Activated T-helper 2 cell treated with anti-CD3 and anti-CD28 coated beads, Interferon-gamma antibody, Interleukin-2, Interleukin-4, amounts not matched to agents 10 μg/mL and 5 μg/mL and 100 μg/mL, durations not matched to agents 14 hours and 24 hours and 36 hours (primary cell): Measurements from ENCODE around the gene FAM186B. TPM values are rescaled to one million over a fixed set of nuclear protein-coding genes. Genes with fewer than 3 reads are reported as not detected.
A peak's percentile ranks its signal among the peaks of the same experiment; 100 is the strongest.
"Not testable (repeated sequence)": the region's sequence is repeated elsewhere in the genome, so short reads cannot be mapped to it uniquely, and the experiment has no call there.

Experiments
- DNase-seq: peaks from one replicate; pipeline ENCODE4 v3.0.0; 2021; ENCODE audit warnings: low spot score
- H3K27ac Mint-ChIP-seq: one replicate; pipeline ENCODE4 v1.8.0; 2021; ENCODE audit warnings: mixed read lengths
- H3K27me3 Mint-ChIP-seq: one replicate; pipeline ENCODE4 v1.8.0; 2021; ENCODE audit warnings: low read depth, mixed read lengths
- H3K36me3 Mint-ChIP-seq: one replicate; pipeline ENCODE4 v1.8.0; 2021; ENCODE audit warnings: low read depth, mixed read lengths
- H3K4me1 Mint-ChIP-seq: one replicate; pipeline ENCODE4 v1.8.0; 2021; ENCODE audit warnings: low read depth, mixed read lengths
- H3K4me3 Mint-ChIP-seq: one replicate; pipeline ENCODE4 v1.8.0; 2021; ENCODE audit warnings: low read depth, mild to moderate bottlenecking, moderate library complexity, mixed read lengths
- H3K9me3 Mint-ChIP-seq: one replicate; pipeline ENCODE4 v1.8.0; 2021; ENCODE audit warnings: mixed read lengths
- intact Hi-C: fragments of 100-400 bp; cut with micrococcal nuclease; formaldehyde crosslinking; loops from one replicate; pipeline ENCODE4 v1.15.1; 2023
- total RNA-seq: library from RNA; stranded (reverse); gene quantifications from 2 replicates; pipeline ENCODE4 v1.2.3, GENCODE V29; 2022

FAM186B gene, protein sequence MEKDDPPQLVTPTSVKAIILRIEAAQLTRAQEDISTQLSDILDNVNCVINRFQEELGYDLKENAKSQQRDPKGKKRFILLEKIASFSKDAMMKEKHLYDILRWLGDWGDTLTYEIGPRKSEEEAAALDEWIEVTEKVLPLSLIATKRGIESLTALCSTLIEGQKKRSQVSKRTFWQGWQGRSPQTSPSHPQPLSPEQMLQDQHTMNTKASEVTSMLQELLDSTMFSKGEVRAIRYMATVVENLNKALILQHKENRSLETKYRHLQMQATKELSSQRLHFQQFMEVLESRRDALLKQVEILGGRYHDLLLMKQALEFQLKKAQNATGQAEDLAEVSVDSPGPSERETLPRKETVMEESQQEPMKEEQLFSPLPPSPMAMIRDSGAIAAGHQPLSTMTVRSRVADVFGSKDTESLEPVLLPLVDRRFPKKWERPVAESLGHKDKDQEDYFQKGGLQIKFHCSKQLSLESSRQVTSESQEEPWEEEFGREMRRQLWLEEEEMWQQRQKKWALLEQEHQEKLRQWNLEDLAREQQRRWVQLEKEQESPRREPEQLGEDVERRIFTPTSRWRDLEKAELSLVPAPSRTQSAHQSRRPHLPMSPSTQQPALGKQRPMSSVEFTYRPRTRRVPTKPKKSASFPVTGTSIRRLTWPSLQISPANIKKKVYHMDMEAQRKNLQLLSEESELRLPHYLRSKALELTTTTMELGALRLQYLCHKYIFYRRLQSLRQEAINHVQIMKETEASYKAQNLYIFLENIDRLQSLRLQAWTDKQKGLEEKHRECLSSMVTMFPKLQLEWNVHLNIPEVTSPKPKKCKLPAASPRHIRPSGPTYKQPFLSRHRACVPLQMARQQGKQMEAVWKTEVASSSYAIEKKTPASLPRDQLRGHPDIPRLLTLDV
- 0.30 and 0.37 TPM in 2 replicates for total RNA-seq

- H3K4me1 Mint-ChIP-seq, intact Hi-C loops, H3K4me3 Mint-ChIP-seq, H3K27me3 Mint-ChIP-seq, H3K9me3 Mint-ChIP-seq, H3K36me3 Mint-ChIP-seq, DNase-seq, H3K27ac Mint-ChIP-seq: not testable (repeated sequence)
These were observed at the start of gene FAM186B for GRCh38 chr12:49605539-49605938. TSS of gene FAM186B (minus strand) at chr12:49605639. CDS start at chr12:49605477, 162 bp downstream.

DNA sequence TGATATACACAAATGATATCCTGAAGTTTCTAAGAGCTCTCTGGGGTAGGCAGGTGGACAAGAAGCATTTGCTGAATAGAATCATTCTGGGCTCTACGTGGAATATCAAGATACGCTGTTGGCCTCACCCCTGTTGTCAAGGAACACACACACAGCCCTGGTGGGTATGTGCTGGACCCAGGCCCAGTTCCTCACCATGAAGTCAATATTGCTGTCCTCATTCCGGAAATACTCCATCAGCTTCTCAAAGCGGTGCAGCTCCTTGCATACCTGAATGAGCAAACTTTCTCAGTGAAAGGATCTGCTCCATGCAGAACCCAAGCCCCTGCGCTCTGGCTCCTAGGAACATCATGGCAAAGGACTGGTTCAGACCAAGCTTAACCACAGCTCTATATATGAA lies 49.3 kb upstream of the FAM186B start:
- Mint-ChIP-seq H3K9me3 (no peaks in the 10 kb centered on the region), H3K27ac (no peak overlapping the region), H3K4me3 (no peak overlapping the region), H3K36me3 (peaks cover 62% of the 10 kb centered on the region), H3K27me3 (no peaks in the 10 kb centered on the region), H3K4me1 (peaks cover 9% of the 10 kb centered on the region)
- intact Hi-C loops = no loop called here
- no peak for DNase-seq

- H3K36me3 Mint-ChIP-seq = peaks cover 66% of the 10 kb centered on the region
- intact Hi-C loops = no loop called here
- H3K27ac Mint-ChIP-seq = no peak overlapping the region
- DNase-seq = no peak
- H3K9me3 Mint-ChIP-seq = no peaks in the 10 kb centered on the region
- peaks cover 12% of the 10 kb centered on the region for H3K4me1 Mint-ChIP-seq
- no peaks in the 10 kb centered on the region for H3K27me3 Mint-ChIP-seq
- H3K4me3 Mint-ChIP-seq = no peak overlapping the region
These were observed 47.6 kb upstream of the FAM186B start for GRCh38 chr12:49652921-49653520.

DNA sequence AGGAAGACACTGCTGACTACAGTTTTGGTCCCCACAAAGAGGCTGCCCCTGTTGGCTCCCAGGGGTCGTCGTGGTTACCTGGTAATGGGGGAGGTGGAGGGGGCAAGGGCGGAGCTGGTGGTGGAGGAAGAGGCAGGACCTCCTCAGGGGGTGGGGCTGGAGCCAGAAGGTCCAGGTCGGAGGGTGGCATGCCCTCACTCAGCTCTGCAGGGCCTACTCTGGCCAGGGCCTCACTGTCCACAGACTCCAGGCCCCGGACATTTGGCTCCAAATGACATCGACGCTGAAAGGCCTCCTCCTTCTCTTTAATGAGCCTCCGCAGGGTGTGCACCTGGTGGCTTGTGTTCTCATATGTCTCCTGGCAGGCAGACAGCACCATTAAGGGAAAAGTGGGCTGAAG lies 46.4 kb upstream of the FAM186B start:
- Mint-ChIP-seq H3K36me3 (peaks cover 66% of the 10 kb centered on the region), H3K4me3 (no peak overlapping the region), H3K27ac (no peak overlapping the region), H3K27me3 (no peaks in the 10 kb centered on the region), H3K9me3 (no peaks in the 10 kb centered on the region), H3K4me1 (peaks cover 12% of the 10 kb centered on the region)
- intact Hi-C loops = no loop called here
- no peak for DNase-seq

DNA sequence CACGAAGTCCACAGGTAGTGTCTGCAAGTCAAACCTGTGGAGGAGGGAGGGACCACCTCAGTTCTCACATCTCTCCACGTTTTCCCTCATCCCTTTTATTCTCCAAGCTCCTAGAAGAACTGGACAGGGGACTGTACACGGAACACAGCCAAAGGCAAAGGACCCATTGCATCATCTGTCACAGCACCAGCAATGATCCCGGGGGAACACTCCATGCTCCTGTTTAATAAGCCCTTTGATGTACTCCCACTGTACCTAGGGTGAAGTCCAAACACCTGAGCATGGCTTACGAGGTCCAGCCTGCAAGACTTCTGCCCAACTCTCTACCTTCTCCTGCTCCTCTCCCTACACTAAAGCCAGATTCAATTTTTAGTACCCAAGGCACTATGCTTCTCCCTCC lies 44.5 kb upstream of the FAM186B start:
- no peak overlapping the region for H3K4me3 Mint-ChIP-seq
- DNase-seq = no peak
- H3K27me3 Mint-ChIP-seq = no peaks in the 10 kb centered on the region
- no peaks in the 10 kb centered on the region for H3K9me3 Mint-ChIP-seq
- H3K36me3 Mint-ChIP-seq = peaks cover 58% of the 10 kb centered on the region
- intact Hi-C loops = no loop called here
- H3K4me1 Mint-ChIP-seq = peaks cover 6% of the 10 kb centered on the region
- H3K27ac Mint-ChIP-seq = no peak overlapping the region

- intact Hi-C loops = no loop called here
- Mint-ChIP-seq H3K9me3 (no peaks in the 10 kb centered on the region), H3K27me3 (no peaks in the 10 kb centered on the region), H3K4me1 (peaks cover 10% of the 10 kb centered on the region), H3K27ac (no peak overlapping the region), H3K36me3 (peaks cover 58% of the 10 kb centered on the region), H3K4me3 (no peak overlapping the region)
- no peak for DNase-seq
These were observed 44.0 kb upstream of the FAM186B start for GRCh38 chr12:49649445-49649844.

- H3K4me1 Mint-ChIP-seq = peaks cover 10% of the 10 kb centered on the region
- intact Hi-C loops = no loop called here
- H3K27ac Mint-ChIP-seq = no peak overlapping the region
- peaks cover 53% of the 10 kb centered on the region for H3K36me3 Mint-ChIP-seq
- no peaks in the 10 kb centered on the region for H3K9me3 Mint-ChIP-seq
- no peaks in the 10 kb centered on the region for H3K27me3 Mint-ChIP-seq
- H3K4me3 Mint-ChIP-seq = no peak overlapping the region
- DNase-seq = no peak
These were observed 43.2 kb upstream of the FAM186B start for GRCh38 chr12:49648712-49649003.

DNA sequence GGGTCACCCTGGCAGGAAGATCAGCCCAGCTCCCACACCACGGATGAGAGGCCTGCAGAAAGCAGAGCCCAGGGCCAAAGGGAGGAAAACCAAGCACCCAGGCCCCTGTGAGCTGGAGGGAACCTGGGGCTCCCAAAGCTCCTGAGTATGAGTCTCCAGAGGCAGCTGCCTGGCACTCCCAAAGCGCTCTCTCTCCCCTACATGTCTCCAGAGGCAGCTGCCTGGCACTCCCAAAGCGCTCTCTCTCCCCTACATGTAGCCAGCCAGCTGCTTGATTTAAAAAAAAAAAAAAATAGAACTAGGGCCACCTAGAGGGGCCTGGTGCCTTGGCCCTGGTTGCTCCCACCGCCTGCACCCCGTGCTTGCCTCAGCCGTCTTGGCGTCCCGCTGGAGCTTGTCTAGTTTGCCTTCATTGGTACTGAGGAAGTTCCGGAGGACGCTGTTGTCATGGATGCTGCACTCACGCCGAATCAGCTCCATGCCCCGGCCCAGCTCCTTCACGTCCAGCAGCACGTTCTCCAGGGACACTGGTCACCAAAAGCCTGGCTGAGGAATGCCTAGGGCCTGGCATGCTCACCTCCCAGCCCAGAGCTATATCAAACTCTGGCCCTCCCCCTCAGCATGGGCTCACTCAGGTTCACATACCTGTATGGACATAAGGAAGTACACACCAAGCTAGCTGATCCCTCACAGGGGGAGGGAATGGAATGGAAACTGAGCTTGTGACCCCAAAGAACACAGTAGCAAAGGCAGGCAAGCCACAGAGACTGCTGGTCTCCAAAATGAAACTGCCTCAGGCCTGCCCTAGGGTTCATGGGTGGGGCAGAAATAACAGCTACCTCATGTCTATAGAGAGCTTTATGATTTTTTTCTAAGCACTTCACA lies 42.6 kb upstream of the FAM186B start:
- H3K27ac Mint-ChIP-seq = no peak overlapping the region
- no peak overlapping the region for H3K4me3 Mint-ChIP-seq
- H3K27me3 Mint-ChIP-seq = no peaks in the 10 kb centered on the region
- DNase-seq = no peak
- H3K36me3 Mint-ChIP-seq = peaks cover 55% of the 10 kb centered on the region
- intact Hi-C loops = no loop called here
- no peaks in the 10 kb centered on the region for H3K9me3 Mint-ChIP-seq
- peaks cover 10% of the 10 kb centered on the region for H3K4me1 Mint-ChIP-seq

DNA sequence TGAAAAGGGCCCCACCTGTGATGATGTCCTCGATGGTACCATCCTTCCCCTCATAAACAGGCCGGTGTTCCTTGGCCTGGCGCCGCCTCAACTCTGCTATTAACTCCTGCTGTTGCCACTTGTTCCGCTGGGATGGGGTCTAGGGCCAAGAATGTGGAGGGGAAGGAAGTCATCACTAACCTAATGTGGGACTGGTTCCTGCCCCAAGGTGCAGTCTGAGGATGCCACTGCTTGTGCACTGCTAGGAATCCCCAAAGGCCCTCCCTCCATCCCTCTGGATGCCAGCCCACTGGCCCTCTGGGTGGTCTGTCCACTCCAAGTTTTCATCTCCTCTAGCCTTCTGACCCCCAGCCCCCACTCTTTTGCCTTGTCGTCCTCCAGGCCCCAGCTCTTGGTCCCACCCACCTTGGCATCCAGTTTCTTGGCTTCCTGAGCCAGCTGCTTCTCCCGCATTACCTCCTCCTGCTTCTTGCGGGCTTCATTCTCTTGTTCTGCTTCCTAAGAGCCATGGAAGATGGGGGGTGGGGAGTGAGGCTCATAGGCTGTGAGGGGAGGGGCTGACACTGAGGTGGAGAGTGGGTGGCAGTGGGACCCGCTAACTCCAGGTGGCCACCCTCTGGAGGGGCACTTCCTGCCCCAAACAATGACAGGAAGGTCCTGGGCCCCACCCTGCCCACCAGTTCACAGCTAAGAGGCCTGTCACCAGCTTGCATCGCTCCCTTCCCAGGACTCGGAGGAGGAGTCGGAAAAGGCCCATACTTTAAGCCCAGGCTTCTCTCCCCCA lies 41.6 kb upstream of the FAM186B start:
- peaks cover 57% of the 10 kb centered on the region for H3K36me3 Mint-ChIP-seq
- DNase-seq = no peak
- H3K4me1 Mint-ChIP-seq = peaks cover 10% of the 10 kb centered on the region
- H3K4me3 Mint-ChIP-seq = no peak overlapping the region
- intact Hi-C loops = no loop called here
- no peaks in the 10 kb centered on the region for H3K9me3 Mint-ChIP-seq
- no peak overlapping the region for H3K27ac Mint-ChIP-seq
- no peaks in the 10 kb centered on the region for H3K27me3 Mint-ChIP-seq

GRCh38 chr12:49646331-49646830 lies 40.9 kb upstream of the FAM186B start:
- peaks cover 57% of the 10 kb centered on the region for H3K36me3 Mint-ChIP-seq
- peaks cover 10% of the 10 kb centered on the region for H3K4me1 Mint-ChIP-seq
- no peak overlapping the region for H3K4me3 Mint-ChIP-seq

DNA sequence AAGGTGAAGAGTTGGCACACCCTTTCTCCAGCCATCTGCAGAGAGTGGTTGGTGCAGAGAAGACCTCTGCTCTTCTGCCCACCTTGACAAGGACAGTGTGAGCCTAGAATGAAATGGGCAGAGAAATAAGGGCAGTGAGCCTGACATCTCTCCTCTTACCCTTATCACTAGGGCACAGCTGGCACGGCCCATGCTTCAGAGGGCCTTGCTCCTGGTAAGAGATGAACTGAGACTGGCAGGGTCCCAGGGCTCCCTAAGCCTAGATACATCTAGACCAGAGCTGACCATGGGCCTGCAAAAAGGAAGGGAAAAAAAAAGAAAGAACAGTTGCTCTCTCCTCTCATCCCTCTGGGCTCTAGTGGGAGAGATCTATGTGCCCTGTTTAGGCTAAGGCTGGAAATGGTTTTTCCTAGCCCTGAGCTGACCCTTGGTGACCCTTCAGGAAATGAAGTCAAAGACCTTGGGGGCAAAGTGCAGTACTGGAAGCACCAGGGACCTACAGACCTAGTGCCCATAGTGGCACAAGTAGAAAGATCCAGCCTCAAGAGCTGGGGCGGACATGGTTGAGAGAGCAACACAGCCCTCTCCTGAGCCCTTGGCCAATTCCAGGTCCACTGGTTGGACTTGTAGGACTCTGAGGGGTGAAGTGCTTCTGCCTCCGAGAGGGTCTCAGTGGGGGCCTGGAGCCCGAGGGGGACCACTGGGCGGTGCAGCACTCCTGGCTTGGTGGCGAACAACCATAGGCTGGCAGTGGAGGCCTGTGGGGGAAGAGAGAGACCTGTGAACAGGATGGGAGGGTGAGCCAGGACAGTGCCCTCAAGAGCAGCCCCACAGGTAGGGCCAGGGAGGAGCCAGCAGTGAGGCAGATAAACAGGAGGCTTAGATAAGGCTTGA lies 40.0 kb upstream of the FAM186B start:
- no peaks in the 10 kb centered on the region for H3K27me3 Mint-ChIP-seq
- intact Hi-C loops = no loop called here
- peak overlapping the region; percentile 26 for H3K27ac Mint-ChIP-seq
- no peak for DNase-seq
- H3K36me3 Mint-ChIP-seq = peaks cover 61% of the 10 kb centered on the region
- H3K4me3 Mint-ChIP-seq = no peak overlapping the region
- peaks cover 10% of the 10 kb centered on the region for H3K4me1 Mint-ChIP-seq
- H3K9me3 Mint-ChIP-seq = no peaks in the 10 kb centered on the region

More at GRCh38 chr12:49646331-49646830, 40.9 kb upstream of the FAM186B start:
- intact Hi-C loops = no loop called here
- DNase-seq = no peak
- Mint-ChIP-seq H3K27ac (no peak overlapping the region), H3K27me3 (no peaks in the 10 kb centered on the region), H3K9me3 (no peaks in the 10 kb centered on the region)
